HL-60 (cell line): ENCODE data around the gene SMIM24.
A peak's percentile ranks its signal among the peaks of the same experiment; 100 is the strongest.

Source experiments
- DNase-seq, 2 experiments: peaks; one replicate each; pipeline ENCODE4 v3.0.0-alpha.2; 2010 to 2020; ENCODE audit warnings: low read depth in 1 of 2, low spot score in 1 of 2
- H3K27ac ChIP-seq: fragments of 250-450 bp; sonication (Bioruptor Pico); replicated peaks from 2 replicates; pipeline ENCODE4 v1.5.1; 2020; ENCODE audit warnings: mild to moderate bottlenecking, moderate library complexity
- H3K27me3 ChIP-seq: fragments of 250-450 bp; sonication (Bioruptor Pico); 2 replicates; pipeline ENCODE4 v1.5.1; 2021; ENCODE audit warnings: mild to moderate bottlenecking, moderate library complexity; ENCODE audit not compliant: insufficient read depth, poor library complexity, severe bottlenecking
- H3K4me3 ChIP-seq: replicated peaks from 2 replicates; pipeline ENCODE4 v1.5.1; 2011; ENCODE audit warnings: mild to moderate bottlenecking, control low read depth, low read length; ENCODE audit not compliant: insufficient read depth
- CTCF ChIP-seq: IDR thresholded peaks from one replicate; pipeline ENCODE4 v1.5.1; 2011; ENCODE audit warnings: low read length, control low read depth, inconsistent platforms; ENCODE audit not compliant: insufficient read depth
- GABPA ChIP-seq: IDR thresholded peaks from 2 replicates; pipeline ENCODE4 v1.6.1; 2012; ENCODE audit warnings: low read depth
- POLR2AphosphoS5 ChIP-seq: IDR thresholded peaks from 2 replicates; pipeline ENCODE4 v1.6.1; 2012; ENCODE audit warnings: low read depth
- SPI1 ChIP-seq: IDR thresholded peaks from 2 replicates; pipeline ENCODE4 v1.6.1; 2012; ENCODE audit warnings: low read depth, mild to moderate bottlenecking, borderline replicate concordance
- TF ChIP-seq, protein P1 (sequence below): IDR thresholded peaks from 2 replicates; pipeline ENCODE4 v1.6.1; 2012; ENCODE audit warnings: low read depth; ENCODE audit not compliant: insufficient replicate concordance

SMIM24 gene

GRCh38 chr19:3469638-3470499 is 10.5 kb downstream of the SMIM24 start:
- Histone ChIP-seq H3K4me3 (no peak overlapping the region), H3K27ac (no peak overlapping the region), H3K27me3 (no peaks in the 10 kb centered on the region)
- DNase-seq, result peak in 1 of 2 experiments; percentile 8
- TF ChIP-seq, protein P1, sequence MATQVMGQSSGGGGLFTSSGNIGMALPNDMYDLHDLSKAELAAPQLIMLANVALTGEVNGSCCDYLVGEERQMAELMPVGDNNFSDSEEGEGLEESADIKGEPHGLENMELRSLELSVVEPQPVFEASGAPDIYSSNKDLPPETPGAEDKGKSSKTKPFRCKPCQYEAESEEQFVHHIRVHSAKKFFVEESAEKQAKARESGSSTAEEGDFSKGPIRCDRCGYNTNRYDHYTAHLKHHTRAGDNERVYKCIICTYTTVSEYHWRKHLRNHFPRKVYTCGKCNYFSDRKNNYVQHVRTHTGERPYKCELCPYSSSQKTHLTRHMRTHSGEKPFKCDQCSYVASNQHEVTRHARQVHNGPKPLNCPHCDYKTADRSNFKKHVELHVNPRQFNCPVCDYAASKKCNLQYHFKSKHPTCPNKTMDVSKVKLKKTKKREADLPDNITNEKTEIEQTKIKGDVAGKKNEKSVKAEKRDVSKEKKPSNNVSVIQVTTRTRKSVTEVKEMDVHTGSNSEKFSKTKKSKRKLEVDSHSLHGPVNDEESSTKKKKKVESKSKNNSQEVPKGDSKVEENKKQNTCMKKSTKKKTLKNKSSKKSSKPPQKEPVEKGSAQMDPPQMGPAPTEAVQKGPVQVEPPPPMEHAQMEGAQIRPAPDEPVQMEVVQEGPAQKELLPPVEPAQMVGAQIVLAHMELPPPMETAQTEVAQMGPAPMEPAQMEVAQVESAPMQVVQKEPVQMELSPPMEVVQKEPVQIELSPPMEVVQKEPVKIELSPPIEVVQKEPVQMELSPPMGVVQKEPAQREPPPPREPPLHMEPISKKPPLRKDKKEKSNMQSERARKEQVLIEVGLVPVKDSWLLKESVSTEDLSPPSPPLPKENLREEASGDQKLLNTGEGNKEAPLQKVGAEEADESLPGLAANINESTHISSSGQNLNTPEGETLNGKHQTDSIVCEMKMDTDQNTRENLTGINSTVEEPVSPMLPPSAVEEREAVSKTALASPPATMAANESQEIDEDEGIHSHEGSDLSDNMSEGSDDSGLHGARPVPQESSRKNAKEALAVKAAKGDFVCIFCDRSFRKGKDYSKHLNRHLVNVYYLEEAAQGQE, result no peak
- no peak for TF ChIP-seq CTCF
- TF ChIP-seq SPI1, result no peak
- no peak for TF ChIP-seq POLR2AphosphoS5
- TF ChIP-seq GABPA, result no peak

GRCh38 chr19:3468211-3468610 is 12.1 kb downstream of the SMIM24 start:
- TF ChIP-seq SPI1 (no peak), POLR2AphosphoS5 (peak; percentile 25)
- Histone ChIP-seq H3K27me3 (no peaks in the 10 kb centered on the region), H3K27ac (no peak overlapping the region), H3K4me3 (no peak overlapping the region)
- no peak for DNase-seq

DNA sequence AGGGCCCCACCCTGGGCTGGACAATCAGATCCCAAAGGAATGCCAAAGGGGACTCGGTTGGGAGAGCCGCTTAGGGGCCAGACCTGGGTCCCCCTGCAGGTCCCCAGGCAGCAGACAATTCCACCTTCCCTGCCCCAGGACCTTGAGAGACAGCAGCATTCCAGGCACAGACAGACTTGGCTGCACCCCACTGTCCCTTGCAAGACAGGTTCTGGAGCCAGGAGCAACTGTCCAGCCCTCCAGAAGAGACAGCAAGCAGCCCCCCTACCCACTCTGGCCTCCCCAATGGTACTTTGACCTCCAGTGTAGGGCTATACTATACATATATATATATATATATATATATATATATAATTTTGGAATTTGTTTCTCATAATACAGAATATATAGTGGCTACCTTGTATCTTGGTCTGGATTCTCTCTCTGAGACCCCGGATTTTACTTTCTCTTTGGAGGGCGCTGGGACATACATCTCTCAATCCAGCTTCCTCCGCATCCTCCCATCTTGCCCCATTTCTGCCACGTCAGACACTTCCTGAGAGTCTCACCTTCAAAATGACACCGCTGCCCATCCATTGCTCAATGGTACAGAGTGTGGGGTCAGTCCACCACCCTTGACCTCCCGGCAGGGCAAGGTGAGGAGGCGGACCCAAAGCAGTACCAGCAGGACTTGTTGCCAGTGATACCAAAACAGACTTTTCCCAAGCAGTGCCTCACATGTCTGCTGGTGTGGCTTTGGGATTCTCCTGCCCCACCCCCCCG is 12.7 kb downstream of the SMIM24 start:
- peak; percentile 58; the same call in 1 of the 2 replicates for TF ChIP-seq POLR2AphosphoS5
- TF ChIP-seq, protein P1, result no peak
- H3K27me3 ChIP-seq, result no peaks in the 10 kb centered on the region
- DNase-seq, result no peak
- H3K27ac ChIP-seq, result no peak overlapping the region
- H3K4me3 ChIP-seq, result no peak overlapping the region

- no peak for DNase-seq
- no peak overlapping the region for H3K4me3 ChIP-seq
- H3K27me3 ChIP-seq, result no peaks in the 10 kb centered on the region
- no peak overlapping the region for H3K27ac ChIP-seq
- TF ChIP-seq, protein P1, result no peak
- TF ChIP-seq POLR2AphosphoS5 (no peak), SPI1 (no peak), CTCF (no peak), GABPA (no peak)
Observed at GRCh38 chr19:3466635-3467034, 13.7 kb downstream of the SMIM24 start.
